GM13977 (cell line): Measurements from ENCODE around the gene GLP1R.
"Not testable (repeated sequence)": the region's sequence is repeated elsewhere in the genome, so short reads cannot be mapped to it uniquely, and the experiment has no call there.

ENCODE experiments used
- DNase-seq: peaks from one replicate; pipeline ENCODE4 v3.0.0; 2012; ENCODE audit warnings: low spot score
- CTCF ChIP-seq: IDR thresholded peaks from 2 replicates; pipeline ENCODE4 v1.5.1; 2012; ENCODE audit warnings: mild to moderate bottlenecking, control low read depth; ENCODE audit not compliant: insufficient read depth; ENCODE audit errors: extremely low read depth, missing control alignments
- in situ Hi-C: fragments of 300-500 bp; cut with MboI; formaldehyde crosslinking; loops from one replicate; pipeline ENCODE4 v1.12.0; 2022; ENCODE audit warnings: low sequenced_read_pairs, low pct_unique_long_range_greater_than_20kb, mixed read lengths, inconsistent platforms; ENCODE audit not compliant: unreplicated experiment

Gene GLP1R

DNA sequence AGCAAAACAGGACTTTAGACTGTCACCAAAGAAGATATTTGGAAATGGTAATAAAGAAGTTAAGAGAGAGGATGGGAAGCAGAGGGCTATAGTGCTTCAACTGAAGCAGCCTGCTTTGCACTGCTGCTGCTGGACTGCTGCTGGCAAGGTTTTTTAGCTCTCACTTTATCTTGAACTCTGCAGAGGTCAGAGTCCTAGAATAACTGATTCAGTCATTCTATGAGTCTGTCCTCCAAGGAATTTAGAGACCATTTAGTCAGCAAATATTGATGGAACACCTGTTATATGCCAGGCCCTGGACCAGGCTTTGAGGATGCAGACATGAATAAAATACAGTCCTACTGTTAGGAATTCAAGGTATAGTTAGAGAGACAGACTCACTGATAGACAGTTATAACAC lies 75.5 kb downstream of the GLP1R start:
- TF ChIP-seq CTCF, result no peak
- in situ Hi-C loops, result no loop called here
- no peak for DNase-seq

DNA sequence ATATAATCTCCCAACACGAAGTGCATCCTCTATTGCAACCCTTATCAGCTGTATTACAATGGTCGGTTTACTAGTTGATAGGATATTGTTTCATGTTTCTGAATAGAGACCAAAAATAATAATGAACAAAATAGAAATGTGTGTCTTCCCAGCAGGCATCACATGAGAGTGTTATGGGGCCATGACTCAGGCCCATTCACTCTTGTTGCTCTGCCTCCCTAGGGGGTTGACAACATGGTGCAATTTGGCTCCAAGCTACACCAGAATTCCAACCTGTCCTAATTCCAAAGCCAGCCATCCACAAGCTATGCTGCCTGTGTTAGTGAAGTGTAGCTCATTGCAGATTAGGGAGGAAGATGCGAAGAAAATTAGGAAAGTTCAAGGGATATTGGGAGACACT lies 79.5 kb downstream of the GLP1R start:
- TF ChIP-seq CTCF, result no peak
- no peak for DNase-seq
- in situ Hi-C loops, result no loop called here

- in situ Hi-C loops, result no loop called here
- DNase-seq, result no peak
- TF ChIP-seq CTCF, result no peak
Observed at GRCh38 chr6:39128832-39129231, 80.3 kb downstream of the GLP1R start.

DNA sequence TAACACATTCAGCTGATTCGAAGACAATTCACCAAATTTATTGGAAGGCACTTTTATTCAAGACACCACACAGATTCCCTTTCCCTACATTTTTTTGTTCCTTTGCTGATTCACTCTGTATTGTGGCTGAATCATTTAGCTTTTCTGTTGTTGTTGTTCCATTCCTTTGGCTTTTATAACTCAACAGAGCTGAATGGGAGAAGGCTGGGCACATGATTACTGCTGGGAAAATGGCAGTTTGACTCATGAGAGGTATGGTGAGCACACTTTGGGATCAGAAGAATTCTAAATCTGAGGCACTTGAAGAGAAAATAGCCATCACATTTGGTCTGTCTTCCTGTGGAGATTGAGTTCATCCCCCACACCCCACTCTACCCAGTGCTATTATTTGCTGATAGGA lies 82.1 kb downstream of the GLP1R start:
- in situ Hi-C loops, result no loop called here
- TF ChIP-seq CTCF, result no peak
- DNase-seq, result no peak

DNA sequence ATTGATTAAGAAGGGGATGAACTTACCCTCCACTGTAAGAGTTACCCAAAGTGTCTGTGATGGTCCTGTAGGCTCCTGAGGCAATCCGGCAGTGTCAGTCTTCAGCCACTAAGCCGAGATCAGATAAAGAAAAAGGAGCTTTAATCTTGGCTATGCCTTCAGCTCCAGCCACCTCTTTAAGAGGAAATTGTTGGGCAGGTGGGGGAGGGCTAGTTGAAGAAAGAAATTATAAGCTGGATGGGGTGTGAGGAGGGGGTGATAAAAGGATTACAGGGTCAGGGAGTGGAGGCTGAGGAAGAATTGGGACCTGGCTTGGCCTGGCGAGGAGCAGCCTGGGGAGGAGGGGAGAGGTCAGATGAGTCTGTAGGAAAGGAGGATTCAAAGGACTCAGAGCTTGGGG lies 86.2 kb downstream of the GLP1R start:
- in situ Hi-C loops, result not testable (repeated sequence)

DNA sequence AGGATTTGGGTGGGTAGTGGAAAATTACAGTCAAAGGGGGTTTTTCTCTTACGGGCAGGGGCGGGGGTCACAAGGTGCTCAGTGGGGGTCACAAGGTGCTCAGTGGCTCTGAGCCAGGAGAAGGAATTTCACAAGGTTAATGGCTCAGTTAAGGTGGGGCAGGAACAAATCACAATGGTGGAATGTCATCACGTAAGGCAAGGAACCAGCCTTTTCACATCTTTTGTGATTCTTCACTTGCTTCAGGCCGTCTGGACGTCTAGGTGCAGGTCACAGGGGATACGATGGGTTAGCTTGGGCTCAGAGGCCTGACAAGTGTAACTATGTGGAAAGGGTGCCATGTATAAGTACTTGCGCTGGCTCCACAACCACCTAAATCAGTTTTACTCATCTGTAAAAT lies 87.6 kb downstream of the GLP1R start:
- in situ Hi-C loops, result not testable (repeated sequence)

More for the DNA sequence above, 86.2 kb downstream of the GLP1R start:
- not testable (repeated sequence) for DNase-seq

GRCh38 chr6:39137245-39137644 lies 88.7 kb downstream of the GLP1R start:
- in situ Hi-C loops, result no loop called here
- DNase-seq, result no peak
- TF ChIP-seq CTCF, result no peak

More for the DNA sequence above, 87.6 kb downstream of the GLP1R start:
- DNase-seq, result not testable (repeated sequence)
